GM21423 (cell line): ENCODE data around the gene TNFSF13.
A peak's percentile ranks its signal among the peaks of the same experiment; 100 is the strongest.

Source experiments
- ATAC-seq: cut with Tn5 transposase; IDR thresholded peaks from one replicate; pipeline ENCODE4 v1.9.1; 2021; ENCODE audit warnings: mild to moderate bottlenecking, moderate library complexity; ENCODE audit not compliant: unreplicated experiment

TNFSF13 gene

DNA sequence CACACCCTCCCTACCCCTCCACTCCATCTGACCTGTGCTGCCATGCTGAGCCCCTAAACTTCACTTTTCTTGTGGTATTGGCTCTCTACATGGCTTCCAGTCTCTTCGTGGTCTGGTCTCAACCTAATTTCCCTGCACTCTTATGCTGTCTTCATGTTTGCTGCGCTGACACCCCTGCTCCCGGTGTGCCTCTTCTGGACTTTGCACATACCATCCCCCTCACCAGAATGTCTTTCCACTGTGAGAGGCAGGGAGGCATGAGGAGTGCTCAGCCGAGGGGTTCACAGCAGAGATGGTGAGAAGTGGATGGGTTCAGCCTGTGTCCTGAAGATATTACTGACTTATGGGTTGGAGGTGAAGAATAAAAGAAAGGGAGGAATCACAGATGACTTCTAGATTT is 7.2 kb upstream of the TNFSF13 start:
- no peak for ATAC-seq

DNA sequence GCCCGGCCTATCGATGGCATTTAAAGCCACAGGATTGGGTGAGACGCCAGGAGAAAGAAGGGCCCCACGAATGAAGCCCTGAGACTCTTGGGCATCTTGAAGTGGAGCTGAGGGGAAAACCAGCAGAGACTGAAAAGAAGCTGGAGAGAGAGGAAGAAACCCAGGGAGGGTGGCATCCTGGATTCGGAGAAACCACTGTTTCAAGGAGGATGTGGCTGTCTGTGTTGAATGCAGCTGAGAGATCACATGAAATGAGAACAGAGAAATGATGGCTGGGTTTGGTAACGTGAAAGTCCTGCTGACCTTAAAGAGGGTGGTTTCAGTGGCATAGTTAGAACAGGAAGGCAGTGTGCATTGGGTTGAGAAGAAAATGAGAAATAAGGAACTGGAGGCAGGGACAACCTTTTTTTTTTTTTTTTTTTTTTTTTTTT is 5.9 kb upstream of the TNFSF13 start:
- ATAC-seq = peak; percentile 80

- ATAC-seq = no peak
Observed at GRCh38 chr17:7553356-7553755, 5.2 kb upstream of the TNFSF13 start.

DNA sequence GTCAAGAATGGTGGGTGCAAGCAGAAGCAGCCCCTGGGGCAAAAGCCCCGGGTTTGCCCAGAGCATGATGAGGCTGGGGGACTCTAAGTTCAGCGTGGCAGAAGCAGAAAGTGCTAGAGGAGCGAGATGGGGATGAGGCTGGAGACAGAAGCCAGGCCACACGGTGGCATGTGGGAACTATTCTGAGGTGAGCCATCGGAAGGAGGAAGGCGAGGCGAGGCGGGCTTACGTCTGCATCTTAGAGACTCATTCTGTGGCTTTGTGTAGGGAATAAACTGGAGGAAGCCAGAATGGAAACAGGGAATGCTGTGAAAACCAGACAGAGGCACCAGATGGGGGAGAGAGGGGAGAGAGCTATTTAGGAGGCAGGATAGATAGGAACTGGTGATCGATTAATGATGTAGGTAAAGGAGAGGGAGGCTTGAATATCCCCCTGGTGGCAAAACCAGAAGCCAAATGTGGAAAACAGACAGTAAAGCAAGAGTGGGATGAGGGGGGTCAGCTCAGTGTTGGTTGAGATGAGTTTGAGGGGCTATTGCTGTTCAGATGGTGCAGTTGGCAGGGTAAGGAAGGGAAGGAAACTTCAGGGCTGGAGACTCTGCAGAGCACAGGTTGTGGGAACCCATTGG is 3.1 kb upstream of the TNFSF13 start:
- no peak for ATAC-seq

- ATAC-seq = no peak
Observed at GRCh38 chr17:7556627-7557026, 1.9 kb upstream of the TNFSF13 start.

DNA sequence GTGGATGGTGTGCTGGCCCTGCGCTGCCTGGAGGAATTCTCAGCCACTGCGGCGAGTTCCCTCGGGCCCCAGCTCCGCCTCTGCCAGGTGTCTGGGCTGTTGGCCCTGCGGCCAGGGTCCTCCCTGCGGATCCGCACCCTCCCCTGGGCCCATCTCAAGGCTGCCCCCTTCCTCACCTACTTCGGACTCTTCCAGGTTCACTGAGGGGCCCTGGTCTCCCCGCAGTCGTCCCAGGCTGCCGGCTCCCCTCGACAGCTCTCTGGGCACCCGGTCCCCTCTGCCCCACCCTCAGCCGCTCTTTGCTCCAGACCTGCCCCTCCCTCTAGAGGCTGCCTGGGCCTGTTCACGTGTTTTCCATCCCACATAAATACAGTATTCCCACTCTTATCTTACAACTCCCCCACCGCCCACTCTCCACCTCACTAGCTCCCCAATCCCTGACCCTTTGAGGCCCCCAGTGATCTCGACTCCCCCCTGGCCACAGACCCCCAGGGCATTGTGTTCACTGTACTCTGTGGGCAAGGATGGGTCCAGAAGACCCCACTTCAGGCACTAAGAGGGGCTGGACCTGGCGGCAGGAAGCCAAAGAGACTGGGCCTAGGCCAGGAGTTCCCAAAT is 1.3 kb upstream of the TNFSF13 start:
- no peak for ATAC-seq

- ATAC-seq = no peak
Observed at GRCh38 chr17:7557775-7558543, 591 bp upstream of the TNFSF13 start.

DNA sequence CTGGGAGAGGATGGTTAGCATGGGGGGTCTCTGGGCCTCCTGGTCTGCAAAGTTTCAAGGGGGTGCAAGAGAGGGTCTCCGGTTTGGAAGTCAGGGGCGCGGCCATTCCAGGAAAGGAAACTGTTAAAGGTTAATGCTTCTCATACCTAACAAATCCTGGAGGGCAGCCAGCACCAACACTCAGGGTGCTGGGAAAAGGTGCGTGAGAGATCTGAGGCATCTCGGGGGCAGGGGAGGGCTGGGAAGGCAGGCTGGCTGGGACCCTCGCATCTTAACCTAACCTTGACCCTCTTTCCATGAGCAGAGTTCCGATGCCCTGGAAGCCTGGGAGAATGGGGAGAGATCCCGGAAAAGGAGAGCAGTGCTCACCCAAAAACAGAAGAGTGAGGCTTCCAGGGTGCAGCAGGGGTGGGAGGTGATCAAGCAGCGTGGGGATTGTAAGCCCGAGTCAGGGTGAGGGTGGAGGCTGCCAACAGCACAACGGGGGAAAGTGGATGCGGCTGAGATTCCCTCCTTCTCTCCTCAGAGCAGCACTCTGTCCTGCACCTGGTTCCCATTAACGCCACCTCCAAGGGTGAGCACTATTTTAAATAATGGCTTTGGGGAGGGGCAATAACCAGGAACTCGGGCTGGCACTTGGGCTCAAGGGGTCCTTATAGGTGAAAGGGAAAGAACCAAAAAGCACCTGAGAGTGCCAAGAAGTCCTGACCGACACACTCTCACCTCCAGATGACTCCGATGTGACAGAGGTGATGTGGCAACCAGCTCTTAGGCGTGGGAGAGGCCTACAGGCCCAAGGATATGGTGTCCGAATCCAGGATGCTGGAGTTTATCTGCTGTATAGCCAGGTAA is 996 bp downstream of the TNFSF13 start:
- ATAC-seq = no peak

GRCh38 chr17:7560172-7561027 is 1.9 kb downstream of the TNFSF13 start:
- ATAC-seq = no peak

GRCh38 chr17:7561028-7561575 is 2.6 kb downstream of the TNFSF13 start:
- peak; percentile 43 for ATAC-seq

DNA sequence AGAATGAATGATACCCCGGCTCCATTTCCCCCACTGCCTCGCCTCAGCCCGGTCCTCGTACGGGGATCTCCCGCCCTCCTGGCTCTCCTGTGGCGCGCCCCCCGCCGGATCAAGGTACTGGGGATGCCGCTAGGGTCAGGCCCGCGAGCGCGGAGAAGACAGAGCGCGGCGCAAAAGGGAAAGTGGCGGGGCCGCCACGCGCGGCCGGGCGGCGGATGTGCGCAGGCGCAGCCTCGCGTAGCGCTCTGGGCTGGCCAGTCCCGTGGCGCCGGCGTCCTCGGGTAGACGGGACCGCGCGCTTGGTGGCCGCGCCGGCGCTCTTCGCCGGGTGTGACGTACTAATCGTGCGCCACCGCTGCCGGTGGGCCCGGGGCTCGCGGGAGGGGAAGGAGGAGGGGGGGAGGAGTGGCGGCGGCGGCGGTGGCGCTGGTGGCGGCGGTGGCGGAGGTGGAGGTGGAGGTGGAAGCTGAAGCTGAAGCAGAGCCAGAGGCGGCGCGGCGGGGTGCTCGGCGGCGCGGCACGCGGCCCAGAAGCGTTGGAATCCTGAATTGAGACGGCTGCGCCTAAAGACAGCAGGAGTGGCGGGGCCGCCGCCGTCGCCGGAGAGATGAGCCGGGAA is 3.1 kb downstream of the TNFSF13 start, which contains the start of gene SENP3:
TSS of gene SENP3 (plus strand) at position 331 of the 619 bp plus-strand sequence. CDS start 1,158 bp downstream, outside the sequence.
- ATAC-seq = peak; percentile 57

GRCh38 chr17:7562208-7562605 is 3.7 kb downstream of the TNFSF13 start:
- ATAC-seq = no peak

GRCh38 chr17:7563115-7563869 is 4.7 kb downstream of the TNFSF13 start:
- ATAC-seq = no peak

DNA sequence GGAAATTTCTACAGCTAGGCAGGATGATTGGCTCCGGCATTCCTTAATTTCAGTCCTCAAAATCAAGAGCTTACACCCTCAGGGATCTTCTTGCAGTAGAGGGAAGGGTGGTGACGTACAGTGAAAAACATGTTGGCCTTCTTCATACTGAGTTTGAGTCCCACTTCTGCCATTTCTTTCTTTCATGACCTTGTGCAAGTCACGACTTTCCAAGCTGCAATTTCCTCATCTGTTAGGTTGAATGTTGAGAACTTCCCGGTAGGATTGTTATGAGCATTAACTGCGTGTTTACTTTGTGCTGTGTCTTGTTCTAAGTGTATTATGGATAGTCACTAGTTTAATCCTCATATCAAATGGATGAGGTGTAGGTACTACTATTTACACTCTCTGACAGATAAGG is 11.0 kb downstream of the TNFSF13 start:
- no peak for ATAC-seq

GRCh38 chr17:7570351-7570750 is 11.8 kb downstream of the TNFSF13 start:
- ATAC-seq = no peak

DNA sequence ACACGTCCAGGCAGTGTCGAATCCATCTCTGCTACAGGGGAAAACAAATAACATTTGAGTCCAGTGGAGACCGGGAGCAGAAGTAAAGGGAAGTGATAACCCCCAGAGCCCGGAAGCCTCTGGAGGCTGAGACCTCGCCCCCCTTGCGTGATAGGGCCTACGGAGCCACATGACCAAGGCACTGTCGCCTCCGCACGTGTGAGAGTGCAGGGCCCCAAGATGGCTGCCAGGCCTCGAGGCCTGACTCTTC is 13.7 kb downstream of the TNFSF13 start:
- ATAC-seq = peak; percentile 91

DNA sequence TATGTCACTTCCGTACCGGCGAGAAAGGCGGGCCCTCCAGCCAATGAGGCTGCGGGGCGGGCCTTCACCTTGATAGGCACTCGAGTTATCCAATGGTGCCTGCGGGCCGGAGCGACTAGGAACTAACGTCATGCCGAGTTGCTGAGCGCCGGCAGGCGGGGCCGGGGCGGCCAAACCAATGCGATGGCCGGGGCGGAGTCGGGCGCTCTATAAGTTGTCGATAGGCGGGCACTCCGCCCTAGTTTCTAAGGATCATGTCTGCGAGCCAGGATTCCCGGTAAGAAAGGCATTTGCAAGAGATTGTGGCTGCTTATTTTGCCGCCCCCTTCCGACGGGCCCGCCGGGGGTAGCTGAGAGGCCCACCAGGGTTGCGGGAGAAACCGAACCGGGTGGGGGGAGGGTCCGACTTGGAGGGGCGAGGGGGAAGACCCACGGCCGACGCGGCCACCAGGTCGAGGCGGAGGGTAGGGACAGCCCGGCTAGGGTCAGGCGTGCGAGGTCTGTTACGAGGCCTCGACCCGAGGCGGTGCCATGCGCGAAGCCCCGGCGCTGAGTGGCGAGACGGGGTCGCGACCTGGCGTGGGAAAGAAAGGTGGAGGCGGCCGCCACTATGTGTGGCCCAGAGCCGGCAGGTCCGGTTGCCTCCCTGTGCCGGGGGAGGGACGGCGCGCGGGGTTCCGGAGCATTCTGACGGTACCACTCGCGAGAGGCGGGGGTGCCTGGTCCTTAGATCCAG is 14.2 kb downstream of the TNFSF13 start:
- ATAC-seq = no peak
